Effector CD8-positive, alpha-beta T cell (primary cell): ENCODE measurements around the gene UBE2D1.
"Not testable (repeated sequence)": the region's sequence is repeated elsewhere in the genome, so short reads cannot be mapped to it uniquely, and the experiment has no call there.

Experiments used
- DNase-seq: peaks from one replicate; lab custom pipeline; 2025; lab: John Stamatoyannopoulos, UW

The UBE2D1 gene

GRCh38 chr10:58384095-58384494 lies 49.3 kb downstream of the UBE2D1 start:
- DNase-seq = no peak

- DNase-seq = no peak
These were observed 49.8 kb downstream of the UBE2D1 start for GRCh38 chr10:58384544-58384998.

GRCh38 chr10:58384999-58385783 lies 50.4 kb downstream of the UBE2D1 start, which contains the start of gene TFAM:
TFAM (plus strand) TSS chr10:58385410; CDS start chr10:58385548, 138 bp downstream.
- peak; percentile 94 for DNase-seq

- DNase-seq = no peak
These were observed 50.9 kb downstream of the UBE2D1 start for GRCh38 chr10:58385784-58386112.

GRCh38 chr10:58389024-58389423 lies 54.2 kb downstream of the UBE2D1 start:
- DNase-seq = no peak

- no peak for DNase-seq
These were observed 58.5 kb downstream of the UBE2D1 start for GRCh38 chr10:58393317-58393716.

- no peak for DNase-seq
These were observed 59.7 kb downstream of the UBE2D1 start for GRCh38 chr10:58394471-58394870.

- no peak for DNase-seq
These were observed 61.3 kb downstream of the UBE2D1 start for GRCh38 chr10:58396057-58396456.

- DNase-seq = no peak
These were observed 63.0 kb downstream of the UBE2D1 start for GRCh38 chr10:58397830-58398229.

- no peak for DNase-seq
These were observed 64.6 kb downstream of the UBE2D1 start for GRCh38 chr10:58399410-58399809.

GRCh38 chr10:58400609-58401008 lies 65.8 kb downstream of the UBE2D1 start:
- DNase-seq = no peak

GRCh38 chr10:58404001-58404400 lies 69.2 kb downstream of the UBE2D1 start:
- no peak for DNase-seq

- no peak for DNase-seq
These were observed 75.3 kb downstream of the UBE2D1 start for GRCh38 chr10:58409956-58410610.

GRCh38 chr10:58412502-58412961 lies 77.7 kb downstream of the UBE2D1 start:
- no peak for DNase-seq

- DNase-seq = no peak
These were observed 79.7 kb downstream of the UBE2D1 start for GRCh38 chr10:58414270-58415041.

- DNase-seq = no peak
These were observed 81.0 kb downstream of the UBE2D1 start for GRCh38 chr10:58415757-58416156.

GRCh38 chr10:58417902-58418301 lies 83.1 kb downstream of the UBE2D1 start:
- not testable (repeated sequence) for DNase-seq
